HG03095 (cell line): ENCODE measurements around the gene S1PR3.

Experiments used
- ATAC-seq: cut with Tn5 transposase; IDR thresholded peaks from one replicate; pipeline ENCODE4 v1.9.1; 2021; ENCODE audit warnings: moderate library complexity; ENCODE audit not compliant: unreplicated experiment

S1PR3 gene

GRCh38 chr9:89006996-89007967, 16.0 kb downstream of the S1PR3 start:
- ATAC-seq: no peak

GRCh38 chr9:89008055-89008743, 16.9 kb downstream of the S1PR3 start:
- no peak for ATAC-seq

GRCh38 chr9:89008744-89009545, 17.7 kb downstream of the S1PR3 start:
- ATAC-seq: no peak

- ATAC-seq: no peak
Measured at GRCh38 chr9:89009546-89009840, 18.2 kb downstream of the S1PR3 start.

GRCh38 chr9:89010056-89010455, 18.8 kb downstream of the S1PR3 start:
- no peak for ATAC-seq

GRCh38 chr9:89010526-89011111, 19.4 kb downstream of the S1PR3 start:
- no peak for ATAC-seq

- no peak for ATAC-seq
Measured at GRCh38 chr9:89011683-89012082, 20.4 kb downstream of the S1PR3 start.

- no peak for ATAC-seq
Measured at GRCh38 chr9:89012294-89013042, 21.2 kb downstream of the S1PR3 start.

- ATAC-seq: no peak
Measured at GRCh38 chr9:89013660-89014059, 22.4 kb downstream of the S1PR3 start.

- ATAC-seq: no peak
Measured at GRCh38 chr9:89014153-89014552, 22.9 kb downstream of the S1PR3 start.

GRCh38 chr9:89015336-89015735, 24.1 kb downstream of the S1PR3 start:
- no peak for ATAC-seq

- no peak for ATAC-seq
Measured at GRCh38 chr9:89020754-89021153, 29.5 kb downstream of the S1PR3 start.

GRCh38 chr9:89021154-89021803, 30.0 kb downstream of the S1PR3 start:
- no peak for ATAC-seq

GRCh38 chr9:89022001-89022759, 30.9 kb downstream of the S1PR3 start:
- ATAC-seq: no peak

GRCh38 chr9:89022902-89023301, 31.6 kb downstream of the S1PR3 start:
- no peak for ATAC-seq

GRCh38 chr9:89023740-89024139, 32.5 kb downstream of the S1PR3 start:
- ATAC-seq: no peak

GRCh38 chr9:89024727-89025126, 33.5 kb downstream of the S1PR3 start:
- no peak for ATAC-seq

- ATAC-seq: no peak
Measured at GRCh38 chr9:89025553-89025952, 34.3 kb downstream of the S1PR3 start.

- no peak for ATAC-seq
Measured at GRCh38 chr9:89026876-89027275, 35.6 kb downstream of the S1PR3 start.
